Measurements from ENCODE around the gene PEA15.

- no peak for TF ChIP-seq EZH2 (IDR thresholded peaks at IDR 0.05; ENCODE audit: insufficient read depth, poor library complexity, severe bottlenecking)
- no peak for TF ChIP-seq EZH2phosphoT487 (IDR thresholded peaks at IDR 0.05; ENCODE audit: insufficient read depth, low read depth)
Observed at GRCh38 chr1:160264795-160265307, 59.7 kb downstream of the PEA15 start.

All from GM23248 (cell line).